Nephron progenitor cell (in vitro differentiated cells): ENCODE data around the gene TP73.

Experiments
- DNase-seq: peaks from one replicate; pipeline ENCODE4 v3.0.0; 2021
- H3K27ac Mint-ChIP-seq: 2 replicates; pipeline ENCODE4 v1.8.0; 2021; ENCODE audit warnings: mild to moderate bottlenecking, moderate library complexity, mixed read lengths
- H3K27me3 Mint-ChIP-seq: 2 replicates; pipeline ENCODE4 v1.8.0; 2021; ENCODE audit warnings: mild to moderate bottlenecking, low read depth, mixed read lengths; ENCODE audit not compliant: poor library complexity
- H3K36me3 Mint-ChIP-seq: 2 replicates; pipeline ENCODE4 v1.8.0; 2021; ENCODE audit warnings: low read depth, mixed read lengths
- H3K4me1 Mint-ChIP-seq: 2 replicates; pipeline ENCODE4 v1.8.0; 2021; ENCODE audit warnings: mixed read lengths
- H3K4me3 Mint-ChIP-seq: 2 replicates; pipeline ENCODE4 v1.8.0; 2021; ENCODE audit warnings: mild to moderate bottlenecking, moderate library complexity, mixed read lengths
- H3K9me3 Mint-ChIP-seq: 2 replicates; pipeline ENCODE4 v1.8.0; 2021; ENCODE audit warnings: mild to moderate bottlenecking, moderate library complexity, mixed read lengths
- TF ChIP-seq, protein P1 (sequence below): fragments of 200-600 bp; sonication (generic); IDR thresholded peaks from 2 replicates; pipeline ENCODE4 v1.5.0; 2021; ENCODE audit warnings: antibody characterized with exemption

Gene TP73

GRCh38 chr1:3636531-3636930, 15.8 kb upstream of the TP73 start:
- no peaks in the 10 kb centered on the region for H3K4me1 Mint-ChIP-seq
- H3K27ac Mint-ChIP-seq = no peak overlapping the region
- H3K9me3 Mint-ChIP-seq = no peaks in the 10 kb centered on the region
- peaks cover 3% of the 10 kb centered on the region for H3K27me3 Mint-ChIP-seq
- DNase-seq = no peak
- H3K36me3 Mint-ChIP-seq = peaks cover 17% of the 10 kb centered on the region
- H3K4me3 Mint-ChIP-seq = no peak overlapping the region
- TF ChIP-seq, protein P1, sequence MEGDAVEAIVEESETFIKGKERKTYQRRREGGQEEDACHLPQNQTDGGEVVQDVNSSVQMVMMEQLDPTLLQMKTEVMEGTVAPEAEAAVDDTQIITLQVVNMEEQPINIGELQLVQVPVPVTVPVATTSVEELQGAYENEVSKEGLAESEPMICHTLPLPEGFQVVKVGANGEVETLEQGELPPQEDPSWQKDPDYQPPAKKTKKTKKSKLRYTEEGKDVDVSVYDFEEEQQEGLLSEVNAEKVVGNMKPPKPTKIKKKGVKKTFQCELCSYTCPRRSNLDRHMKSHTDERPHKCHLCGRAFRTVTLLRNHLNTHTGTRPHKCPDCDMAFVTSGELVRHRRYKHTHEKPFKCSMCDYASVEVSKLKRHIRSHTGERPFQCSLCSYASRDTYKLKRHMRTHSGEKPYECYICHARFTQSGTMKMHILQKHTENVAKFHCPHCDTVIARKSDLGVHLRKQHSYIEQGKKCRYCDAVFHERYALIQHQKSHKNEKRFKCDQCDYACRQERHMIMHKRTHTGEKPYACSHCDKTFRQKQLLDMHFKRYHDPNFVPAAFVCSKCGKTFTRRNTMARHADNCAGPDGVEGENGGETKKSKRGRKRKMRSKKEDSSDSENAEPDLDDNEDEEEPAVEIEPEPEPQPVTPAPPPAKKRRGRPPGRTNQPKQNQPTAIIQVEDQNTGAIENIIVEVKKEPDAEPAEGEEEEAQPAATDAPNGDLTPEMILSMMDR = no peak

DNA sequence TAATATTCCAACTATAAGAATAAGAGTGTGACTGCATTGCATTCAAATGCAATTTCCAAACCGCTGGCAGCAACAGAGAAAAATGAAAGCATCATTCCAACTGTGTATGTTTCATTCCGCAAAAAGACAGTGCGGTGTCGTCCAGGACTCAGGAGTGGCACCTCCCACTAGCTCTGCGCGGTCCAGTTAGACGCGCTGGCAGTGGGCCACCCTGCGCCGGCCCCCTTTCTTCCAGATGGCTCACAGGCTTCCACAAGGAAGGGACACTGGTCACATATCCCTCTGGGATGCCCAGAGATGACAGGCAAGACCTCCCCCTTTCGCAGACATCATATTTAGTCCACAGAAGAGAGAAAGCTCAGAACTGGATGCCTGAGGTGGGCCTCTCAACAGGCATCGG, 14.3 kb upstream of the TP73 start:
- H3K9me3 Mint-ChIP-seq = no peaks in the 10 kb centered on the region
- H3K4me1 Mint-ChIP-seq = peaks cover 5% of the 10 kb centered on the region
- TF ChIP-seq, protein P1 = no peak
- H3K36me3 Mint-ChIP-seq = peaks cover 26% of the 10 kb centered on the region
- no peak overlapping the region for H3K4me3 Mint-ChIP-seq
- no peak for DNase-seq
- H3K27me3 Mint-ChIP-seq = peaks cover 3% of the 10 kb centered on the region
- no peak overlapping the region for H3K27ac Mint-ChIP-seq

- H3K4me3 Mint-ChIP-seq = no peak overlapping the region
These were observed 13.6 kb upstream of the TP73 start for GRCh38 chr1:3638676-3639075.

DNA sequence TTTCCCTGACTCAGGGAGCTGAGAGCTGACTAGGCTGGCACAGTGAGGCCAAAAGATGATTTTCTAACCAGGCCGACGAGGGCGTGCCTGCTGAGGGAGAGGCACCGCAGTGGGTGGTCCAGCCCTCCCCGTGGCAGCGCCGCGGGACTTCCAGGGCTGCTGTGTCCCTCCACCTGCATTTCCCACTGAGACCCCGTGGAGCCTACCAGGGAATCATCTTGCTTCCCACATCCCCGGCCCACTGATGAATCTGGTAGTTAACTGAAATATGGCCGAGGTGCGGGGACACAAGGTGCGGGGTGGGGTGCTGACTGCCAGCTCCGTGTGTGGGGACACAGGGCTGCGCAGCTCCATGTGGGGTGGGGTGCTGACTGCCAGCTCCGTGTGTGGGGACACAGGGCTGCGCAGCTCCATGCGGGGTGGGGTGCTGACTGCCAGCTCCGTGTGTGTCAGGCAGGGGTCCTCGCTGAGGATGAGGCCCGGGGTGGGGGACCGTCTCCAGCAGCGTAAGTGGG, 12.9 kb upstream of the TP73 start:
- Mint-ChIP-seq H3K4me3 (no peak overlapping the region), H3K27me3 (peaks cover 3% of the 10 kb centered on the region), H3K4me1 (peaks cover 6% of the 10 kb centered on the region), H3K36me3 (peaks cover 28% of the 10 kb centered on the region), H3K27ac (no peak overlapping the region), H3K9me3 (no peaks in the 10 kb centered on the region)
- TF ChIP-seq, protein P1 = no peak
- no peak for DNase-seq

More at GRCh38 chr1:3638676-3639075, 13.6 kb upstream of the TP73 start:
- Mint-ChIP-seq H3K36me3 (peaks cover 26% of the 10 kb centered on the region), H3K27me3 (peaks cover 3% of the 10 kb centered on the region), H3K27ac (no peak overlapping the region), H3K4me1 (peaks cover 6% of the 10 kb centered on the region), H3K9me3 (no peaks in the 10 kb centered on the region)
- TF ChIP-seq, protein P1 = no peak
- no peak for DNase-seq

GRCh38 chr1:3640121-3640837, 12.0 kb upstream of the TP73 start:
- Mint-ChIP-seq H3K27me3 (peaks cover under 1% of the 10 kb centered on the region), H3K4me3 (no peak overlapping the region), H3K9me3 (no peaks in the 10 kb centered on the region), H3K27ac (no peak overlapping the region), H3K4me1 (peaks cover 6% of the 10 kb centered on the region), H3K36me3 (peaks cover 32% of the 10 kb centered on the region)
- TF ChIP-seq, protein P1 = no peak
- no peak for DNase-seq
